NOMO-1 (cell line): ENCODE data around the gene CBFA2T2.

Experiments
- DNase-seq, 2 experiments: peaks; one replicate each; lab custom pipeline; 2025; ENCODE audit not compliant: unreplicated experiment in 2 of 2; lab: John Stamatoyannopoulos, UW

Gene CBFA2T2

GRCh38 chr20:33674294-33675135 lies 184.6 kb downstream of the CBFA2T2 start, which contains the start of gene NECAB3:
NECAB3 (minus strand) TSS chr20:33674428; CDS start chr20:33674352, 76 bp downstream.
- peak; percentile 52 to 69 for DNase-seq

- DNase-seq: no peak
These were observed 185.5 kb downstream of the CBFA2T2 start for GRCh38 chr20:33675136-33675959.

- DNase-seq: no peak
These were observed 186.2 kb downstream of the CBFA2T2 start for GRCh38 chr20:33676121-33676520.

GRCh38 chr20:33676652-33677645 lies 187.1 kb downstream of the CBFA2T2 start:
- no peak for DNase-seq

- no peak for DNase-seq
These were observed 188.3 kb downstream of the CBFA2T2 start for GRCh38 chr20:33677991-33678702.

- no peak for DNase-seq
These were observed 190.0 kb downstream of the CBFA2T2 start for GRCh38 chr20:33679758-33680485.

- DNase-seq: no peak
These were observed 190.8 kb downstream of the CBFA2T2 start for GRCh38 chr20:33680686-33681085.

- DNase-seq: no peak
These were observed 191.4 kb downstream of the CBFA2T2 start for GRCh38 chr20:33681288-33681687.

GRCh38 chr20:33681728-33682353 lies 191.9 kb downstream of the CBFA2T2 start:
- no peak for DNase-seq

GRCh38 chr20:33684533-33685327 lies 194.8 kb downstream of the CBFA2T2 start:
- DNase-seq: no peak

GRCh38 chr20:33685328-33686099 lies 195.6 kb downstream of the CBFA2T2 start:
- peak; percentile 43 to 50 for DNase-seq

- peak; percentile 91 to 96 for DNase-seq
These were observed 196.4 kb downstream of the CBFA2T2 start, which contains the start of gene E2F1 for GRCh38 chr20:33686100-33686983. E2F1 (minus strand) TSS chr20:33686385; CDS start chr20:33686264, 121 bp downstream.

- no peak for DNase-seq
These were observed 197.1 kb downstream of the CBFA2T2 start for GRCh38 chr20:33686984-33687366.

GRCh38 chr20:33687370-33687915 lies 197.5 kb downstream of the CBFA2T2 start:
- DNase-seq: peak; percentile 88 to 89

- DNase-seq: no peak
These were observed 198.4 kb downstream of the CBFA2T2 start for GRCh38 chr20:33687993-33688937.
